Astrocyte of the spinal cord (primary cell): ENCODE data around the gene KCNAB3.

ENCODE experiments used
- DNase-seq: peaks from one replicate; pipeline ENCODE4 v3.0.0; 2011; ENCODE audit warnings: low read depth, low spot score
- H3K4me3 ChIP-seq: 2 replicates; pipeline ENCODE4 v1.5.1; 2011; ENCODE audit warnings: low read depth, mild to moderate bottlenecking, low read length, moderate library complexity
- CTCF ChIP-seq: IDR thresholded peaks from 2 replicates; pipeline ENCODE4 v1.5.1; 2012; ENCODE audit warnings: low read depth, mild to moderate bottlenecking, low read length, inconsistent platforms
- in situ Hi-C: cut with HindIII; loops from 2 replicates; pipeline ENCODE4 v1.10.0; 2017; ENCODE audit warnings: low sequenced_read_pairs

The KCNAB3 gene

DNA sequence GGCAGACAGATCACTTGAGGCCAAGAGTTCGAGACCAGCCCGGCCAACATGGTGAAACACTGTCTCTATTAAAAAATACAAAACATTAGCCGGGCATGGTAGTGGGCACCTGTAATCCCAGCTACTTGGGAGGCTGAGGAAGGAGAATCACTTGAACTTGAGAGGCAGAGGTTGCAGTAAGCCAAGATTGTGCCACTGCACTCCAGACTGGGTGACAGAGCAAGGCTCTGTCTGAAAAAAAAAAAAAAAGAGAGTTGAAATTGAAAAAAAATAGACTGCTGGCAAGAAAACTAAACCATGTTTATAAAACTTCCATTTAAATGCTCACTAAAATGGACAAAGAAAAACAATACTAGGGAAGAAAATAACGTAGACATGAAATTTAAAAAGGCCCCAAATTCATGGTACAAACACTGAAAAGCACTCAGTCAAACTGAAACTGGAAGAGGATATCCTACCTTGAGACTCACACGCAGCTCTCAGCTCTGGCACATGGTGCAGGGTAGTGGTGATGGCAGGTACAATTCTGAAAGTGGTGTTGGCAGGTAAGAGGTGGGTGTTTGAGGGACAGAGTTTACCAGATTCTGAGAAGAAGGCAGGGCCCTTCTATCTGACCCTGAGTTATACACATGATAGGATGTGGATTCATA is 21.6 kb upstream of the KCNAB3 start:
- H3K4me3 ChIP-seq, result no peak overlapping the region
- in situ Hi-C loops, result no loop called here
- no peak for TF ChIP-seq CTCF
- no peak for DNase-seq

DNA sequence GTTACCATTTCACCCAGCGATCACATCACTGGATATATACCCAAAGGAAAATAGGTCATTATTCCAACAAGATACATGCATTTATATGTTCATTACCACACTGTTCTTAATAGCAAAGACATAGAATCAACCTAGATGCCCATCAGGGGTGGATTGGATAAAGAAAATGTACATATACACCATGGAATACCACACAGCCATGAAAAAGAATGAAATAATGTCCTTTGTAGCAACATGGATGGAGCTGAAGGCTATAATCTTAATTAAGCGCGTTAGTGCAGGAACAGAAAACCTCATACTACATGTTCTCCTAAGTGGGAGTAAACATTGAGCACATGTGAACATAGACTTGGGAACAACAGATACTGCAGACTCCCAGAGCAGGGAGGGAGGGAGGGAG is 20.9 kb upstream of the KCNAB3 start:
- no peak for DNase-seq
- no peak overlapping the region for H3K4me3 ChIP-seq
- TF ChIP-seq CTCF, result no peak
- in situ Hi-C loops, result no loop called here

DNA sequence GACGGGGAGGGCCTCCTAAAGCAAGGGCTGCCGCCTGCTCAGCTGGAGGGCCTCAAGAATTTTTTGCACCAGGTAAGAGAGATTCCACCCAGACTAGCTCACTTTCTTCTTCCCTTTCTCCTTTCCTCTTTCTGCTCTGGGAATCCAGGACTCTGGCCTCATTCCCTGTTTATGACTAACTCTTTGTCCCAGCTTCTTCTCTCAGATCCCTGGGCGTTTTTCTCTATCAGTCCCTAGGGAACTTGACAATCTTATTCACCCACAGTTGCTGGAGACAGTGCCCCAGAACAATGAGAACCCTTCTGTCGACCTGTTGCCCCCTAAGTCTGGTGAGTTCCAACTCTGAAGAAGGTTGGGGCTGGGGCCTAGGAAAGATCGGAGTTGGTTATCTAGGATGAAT is 18.0 kb upstream of the KCNAB3 start:
- TF ChIP-seq CTCF, result no peak
- no peak for DNase-seq
- no peak overlapping the region for H3K4me3 ChIP-seq

GRCh38 chr17:7946441-7946840 is 16.8 kb upstream of the KCNAB3 start:
- DNase-seq, result no peak
- no peak for TF ChIP-seq CTCF
- in situ Hi-C loops, result no loop called here
- H3K4me3 ChIP-seq, result no peak overlapping the region

More for the DNA sequence above, 18.0 kb upstream of the KCNAB3 start:
- in situ Hi-C loops, result no loop called here

DNA sequence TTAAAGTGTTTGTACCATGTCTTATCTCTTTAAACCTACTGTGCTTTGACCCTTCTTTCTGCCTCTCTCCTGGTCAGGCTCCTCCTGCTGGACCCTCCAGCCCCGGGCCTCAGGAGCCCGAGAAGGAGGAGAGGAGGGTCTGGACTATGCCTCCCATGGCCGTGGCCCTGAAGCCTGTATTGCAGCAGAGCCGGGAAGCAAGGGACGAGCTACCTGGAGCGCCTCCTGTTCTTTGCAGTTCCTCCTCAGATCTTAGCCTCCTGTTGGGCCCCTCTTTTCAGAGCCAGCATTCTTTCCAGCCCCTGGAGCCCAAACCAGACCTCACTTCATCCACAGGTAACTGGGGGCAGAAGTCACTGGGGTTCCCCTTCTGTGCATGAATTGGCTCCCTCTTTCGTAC is 16.0 kb upstream of the KCNAB3 start:
- in situ Hi-C loops, result no loop called here
- no peak for DNase-seq
- no peak overlapping the region for H3K4me3 ChIP-seq
- TF ChIP-seq CTCF, result no peak

DNA sequence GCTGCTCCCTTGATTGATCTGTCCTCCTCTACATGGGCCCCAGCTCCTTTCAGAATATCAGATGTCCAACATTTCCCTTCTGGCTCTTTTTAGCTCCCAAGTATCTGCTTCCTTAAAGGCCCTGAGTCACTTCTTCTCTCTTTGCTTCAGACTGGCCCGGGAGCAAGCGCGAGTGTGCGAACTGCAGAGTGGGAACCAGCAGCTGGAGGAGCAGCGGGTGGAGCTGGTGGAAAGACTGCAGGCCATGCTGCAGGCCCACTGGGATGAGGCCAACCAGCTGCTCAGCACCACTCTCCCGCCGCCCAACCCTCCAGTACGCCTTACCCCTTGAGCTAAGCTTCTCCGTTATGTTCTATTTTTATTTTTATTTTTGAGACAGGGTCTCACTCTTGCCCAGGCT is 14.7 kb upstream of the KCNAB3 start:
- TF ChIP-seq CTCF, result no peak
- in situ Hi-C loops, result no loop called here
- DNase-seq, result no peak
- H3K4me3 ChIP-seq, result no peak overlapping the region

- no peak for DNase-seq
- in situ Hi-C loops, result no loop called here
- H3K4me3 ChIP-seq, result no peak overlapping the region
- no peak for TF ChIP-seq CTCF
Observed at GRCh38 chr17:7943291-7943690, 13.6 kb upstream of the KCNAB3 start.
